Amniotic stem cell (primary cell): ENCODE results near the gene TNFAIP3.
"Not testable (repeated sequence)": the region's sequence is repeated elsewhere in the genome, so short reads cannot be mapped to it uniquely, and the experiment has no call there.

Source experiments
- DNase-seq: peaks from one replicate; lab custom pipeline; 2025; lab: John Stamatoyannopoulos, UW

The TNFAIP3 gene

GRCh38 chr6:137844773-137845172, 22.3 kb upstream of the TNFAIP3 start:
- DNase-seq: not testable (repeated sequence)

GRCh38 chr6:137845460-137845859, 21.6 kb upstream of the TNFAIP3 start:
- no peak for DNase-seq

- no peak for DNase-seq
These were observed 20.8 kb upstream of the TNFAIP3 start for GRCh38 chr6:137846274-137846673.

GRCh38 chr6:137846772-137847313, 20.2 kb upstream of the TNFAIP3 start:
- no peak for DNase-seq

GRCh38 chr6:137847748-137848147, 19.3 kb upstream of the TNFAIP3 start:
- DNase-seq: no peak

GRCh38 chr6:137848672-137849071, 18.4 kb upstream of the TNFAIP3 start:
- no peak for DNase-seq

- no peak for DNase-seq
These were observed 17.7 kb upstream of the TNFAIP3 start for GRCh38 chr6:137849181-137849980.

GRCh38 chr6:137849981-137850714, 16.9 kb upstream of the TNFAIP3 start:
- no peak for DNase-seq

- DNase-seq: no peak
These were observed 16.1 kb upstream of the TNFAIP3 start for GRCh38 chr6:137850816-137851602.

GRCh38 chr6:137851669-137852068, 15.4 kb upstream of the TNFAIP3 start:
- no peak for DNase-seq

- DNase-seq: no peak
These were observed 14.7 kb upstream of the TNFAIP3 start for GRCh38 chr6:137852346-137852745.

GRCh38 chr6:137852811-137853210, 14.2 kb upstream of the TNFAIP3 start:
- DNase-seq: no peak

- no peak for DNase-seq
These were observed 13.4 kb upstream of the TNFAIP3 start for GRCh38 chr6:137853569-137854213.

- DNase-seq: no peak
These were observed 10.7 kb upstream of the TNFAIP3 start for GRCh38 chr6:137856138-137856898.

- DNase-seq: no peak
These were observed 8.0 kb upstream of the TNFAIP3 start for GRCh38 chr6:137859025-137859424.

GRCh38 chr6:137860394-137861005, 6.6 kb upstream of the TNFAIP3 start:
- no peak for DNase-seq

GRCh38 chr6:137861550-137862337, 5.3 kb upstream of the TNFAIP3 start:
- no peak for DNase-seq

GRCh38 chr6:137862419-137863090, 4.5 kb upstream of the TNFAIP3 start:
- no peak for DNase-seq
